Small intestine (tissue), 7 donors: Measurements from ENCODE around the gene CDC20B. TPM values are rescaled to one million over a fixed set of nuclear protein-coding genes. Genes with fewer than 3 reads are reported as not detected.
"Not testable (repeated sequence)": the region's sequence is repeated elsewhere in the genome, so short reads cannot be mapped to it uniquely, and the experiment has no call there.

Source experiments
- DNase-seq, 2 donors: peaks; one replicate each; pipeline versions ENCODE4 v3.0.0 to v3.0.0-alpha.2; 2013
- FAIRE-seq: peaks from 2 replicates; lab custom pipeline; 2012; peaks lifted over from hg19 to GRCh38; lab: Jason Lieb, UNC
- H3K27ac ChIP-seq, 3 donors: one replicate each; pipeline ENCODE4 v1.5.1; 2013; ENCODE audit warnings: low read length in 2 of 3, mild to moderate bottlenecking in 2 of 3, control low read depth in 1 of 3, inconsistent platforms in 1 of 3, low read depth in 1 of 3, moderate library complexity in 1 of 3
- H3K27me3 ChIP-seq, 3 donors: one replicate each; pipeline ENCODE4 v1.6.1; 2013; ENCODE audit warnings: low read length in 3 of 3, inconsistent platforms in 1 of 3; ENCODE audit not compliant: control insufficient read depth in 3 of 3, insufficient read depth in 3 of 3
- H3K36me3 ChIP-seq, 3 donors: one replicate each; pipeline ENCODE4 v1.6.1; 2013; ENCODE audit warnings: low read length in 3 of 3, inconsistent platforms in 1 of 3, low read depth in 1 of 3, mild to moderate bottlenecking in 1 of 3, moderate library complexity in 1 of 3; ENCODE audit not compliant: control insufficient read depth in 3 of 3, insufficient read depth in 2 of 3
- H3K4me1 ChIP-seq, 3 donors: one replicate each; pipeline ENCODE4 v1.6.1; 2013; ENCODE audit warnings: low read length in 2 of 3, inconsistent platforms in 1 of 3, low read depth in 1 of 3, mild to moderate bottlenecking in 1 of 3, moderate library complexity in 1 of 3; ENCODE audit not compliant: control insufficient read depth in 3 of 3, insufficient read depth in 2 of 3
- H3K4me3 ChIP-seq, 3 donors: one replicate each; pipeline ENCODE4 v1.5.1; 2013; ENCODE audit warnings: low read length in 3 of 3, control low read depth in 1 of 3, inconsistent platforms in 1 of 3, low read depth in 1 of 3, mild to moderate bottlenecking in 1 of 3, moderate library complexity in 1 of 3
- H3K9me3 ChIP-seq, 2 donors: one replicate each; pipeline ENCODE4 v1.6.1; 2013; ENCODE audit warnings: low read depth in 1 of 2, low read length in 1 of 2; ENCODE audit not compliant: control insufficient read depth in 2 of 2, insufficient read depth in 1 of 2
- WGBS, 3 donors: extraction: QIAGEN DNeasy Blood & Tissue Kit; methylation state at CpG; one replicate each; pipeline ENCODE4 v1.1.7; 2013; 5-methylcytosine and 5-hydroxymethylcytosine counted together
- polyA plus RNA-seq, 4 donors: library from polyadenylated mRNA; stranded (reverse) in 3 of 4; unstranded in 1 of 4; fragments of 200-250 nt in 3 of 4; fragments of 120-200 nt in 1 of 4; gene quantifications; one replicate each; pipeline versions ENCODE4 v1.2.1 to v1.2.3, GENCODE V29; 2013
- donor health status: healthy with polysubstance abuse.
- donor health status: control.
- donor health status: control.
- donor health status: Bipolar disorder and iron deficiency.
- donor health status: healthy.

CDC20B gene
- polyA plus RNA-seq, 4 donors = 0.04 TPM; not detected in 3

GRCh38 chr5:55104946-55105701 is 67.9 kb downstream of the CDC20B start:
- 69 to 80% (median 80%) methylated on average over 5 of the region's 5 CpGs for WGBS, 3 donors
- no peak for FAIRE-seq
- Histone ChIP-seq H3K9me3 (no peaks in the 10 kb centered on the region), H3K27me3 (peaks cover 0 to 2% (median 0%) of the 10 kb centered on the region in 3 donors), H3K36me3 (no peaks in the 10 kb centered on the region), H3K4me3 (peak overlapping the region in 1 of 3 donors; percentile 36), H3K4me1 (no peaks in the 10 kb centered on the region), H3K27ac (no peak overlapping the region)
- no peak for DNase-seq

DNA sequence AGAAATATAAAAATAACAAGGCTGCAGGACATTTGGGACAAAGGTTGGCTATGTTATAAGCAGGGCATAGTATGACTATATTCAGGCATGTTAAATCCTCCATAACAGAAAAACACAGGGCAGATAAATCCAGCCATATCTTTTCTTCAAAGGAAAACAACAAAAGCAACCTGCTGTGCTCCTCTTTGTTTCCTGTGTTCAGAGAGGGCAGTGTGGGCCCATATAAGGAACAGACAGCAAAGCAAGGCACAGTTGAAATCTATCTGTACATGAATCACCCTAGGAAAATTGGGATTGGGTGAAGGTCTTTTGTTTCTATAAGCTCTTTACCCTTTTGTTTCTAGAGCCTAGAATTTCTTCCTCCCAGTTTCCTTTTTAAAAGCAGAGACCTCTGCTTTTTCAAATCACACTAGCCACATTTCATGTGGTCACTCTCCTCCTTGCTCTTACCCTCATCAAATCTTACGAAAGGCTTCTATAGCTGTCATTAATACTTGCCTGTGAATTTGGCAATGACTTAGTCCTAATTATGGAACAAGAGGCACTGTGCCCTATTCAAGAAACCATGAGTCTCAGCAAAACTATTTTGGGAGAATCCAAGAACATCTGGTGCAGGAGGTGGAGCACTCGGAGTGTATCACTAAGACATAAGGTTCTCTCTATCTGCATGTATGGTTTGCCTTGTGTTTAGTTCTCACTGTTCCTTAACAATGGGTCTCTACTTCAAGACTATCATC is 68.8 kb downstream of the CDC20B start:
- 83 to 93% (median 85%) methylated on average over 2 of the region's 2 CpGs for WGBS, 3 donors
- Histone ChIP-seq H3K27ac (no peak overlapping the region), H3K36me3 (no peaks in the 10 kb centered on the region), H3K4me1 (no peaks in the 10 kb centered on the region), H3K9me3 (no peaks in the 10 kb centered on the region), H3K27me3 (peaks cover 0 to 2% (median 0%) of the 10 kb centered on the region in 3 donors), H3K4me3 (peak overlapping the region in 1 of 3 donors; percentile 36)
- FAIRE-seq (no peak), DNase-seq (no peak)

DNA sequence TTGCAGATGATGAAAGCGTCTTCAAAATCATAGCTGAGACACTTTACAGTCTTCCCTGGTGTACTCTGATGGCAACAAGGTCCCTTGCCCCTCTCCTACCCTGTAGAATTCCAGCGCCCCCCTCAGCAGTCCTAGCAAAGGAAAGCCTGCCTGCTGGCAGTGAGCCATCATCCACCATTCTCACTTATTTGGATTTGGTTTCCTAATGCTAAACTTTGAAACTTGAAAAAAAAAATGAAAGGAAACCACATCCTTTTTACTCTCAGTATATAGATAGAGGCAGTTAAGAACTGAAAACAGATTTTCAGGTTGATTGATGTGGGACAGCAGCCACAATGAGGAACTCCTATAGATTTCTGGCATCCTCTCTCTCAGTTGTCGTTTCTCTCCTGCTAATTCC is 70.6 kb downstream of the CDC20B start, which contains the start of gene GZMA:
Gene GZMA (plus strand): TSS at position 299 of the 400 bp plus-strand sequence. CDS start 37 bp downstream, at position 336.
- Histone ChIP-seq H3K4me3 (peak within 1 kb of the TSS in 1 of 3 donors; percentile 36), H3K4me1 (no peaks in the 10 kb centered on the region)
- peak in 1 of 2 donors; percentile 23 for DNase-seq

GRCh38 chr5:55101556-55102276 is 71.3 kb downstream of the CDC20B start:
- no peaks in the 10 kb centered on the region for H3K9me3 ChIP-seq
- H3K27ac ChIP-seq = peak overlapping the region in 2 of 3 donors; percentile 43 to 75
- H3K36me3 ChIP-seq = no peaks in the 10 kb centered on the region
- peak overlapping the region in 1 of 3 donors; percentile 17 for H3K4me3 ChIP-seq
- DNase-seq (peak in 1 of 2 donors; percentile 46), FAIRE-seq (no peak)
- no peaks in the 10 kb centered on the region for H3K4me1 ChIP-seq
- no peaks in the 10 kb centered on the region for H3K27me3 ChIP-seq
- 54 to 62% (median 56%) methylated on average over 5 of the region's 5 CpGs for WGBS, 3 donors

More for the DNA sequence above, 70.6 kb downstream of the CDC20B start, which contains the start of gene GZMA:
- H3K27ac ChIP-seq = peak within 1 kb of the TSS in 2 of 3 donors; percentile 43 to 75
- no peaks in the 10 kb centered on the region for H3K36me3 ChIP-seq
- no peaks in the 10 kb centered on the region for H3K9me3 ChIP-seq
- FAIRE-seq = no peak
- peaks cover 0 to 2% (median 0%) of the 10 kb centered on the region in 3 donors for H3K27me3 ChIP-seq
- WGBS, 3 donors = 51 to 61% (median 60%) methylated on average over 3 of the region's 3 CpGs

DNA sequence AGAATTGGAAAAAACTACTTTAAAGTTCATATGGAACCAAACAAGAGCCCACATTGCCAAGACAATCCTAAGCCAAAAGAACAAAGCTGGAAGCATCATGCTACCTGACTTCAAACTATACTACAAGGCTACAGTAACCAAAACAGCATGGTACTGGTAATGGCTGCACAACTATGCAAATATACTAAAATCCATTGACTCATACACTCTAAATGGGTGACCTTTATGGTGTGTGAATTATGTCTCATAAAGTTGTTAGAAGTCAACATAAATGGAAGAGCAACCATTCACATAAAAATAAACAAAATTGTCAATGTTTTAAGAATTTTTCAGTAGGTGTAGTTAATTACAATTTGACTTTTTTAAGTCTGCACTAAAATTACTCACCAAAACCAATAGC is 71.8 kb downstream of the CDC20B start:
- not testable (repeated sequence) for H3K4me1 ChIP-seq, H3K27me3 ChIP-seq, H3K4me3 ChIP-seq, H3K36me3 ChIP-seq, H3K27ac ChIP-seq, FAIRE-seq, DNase-seq, H3K9me3 ChIP-seq

DNA sequence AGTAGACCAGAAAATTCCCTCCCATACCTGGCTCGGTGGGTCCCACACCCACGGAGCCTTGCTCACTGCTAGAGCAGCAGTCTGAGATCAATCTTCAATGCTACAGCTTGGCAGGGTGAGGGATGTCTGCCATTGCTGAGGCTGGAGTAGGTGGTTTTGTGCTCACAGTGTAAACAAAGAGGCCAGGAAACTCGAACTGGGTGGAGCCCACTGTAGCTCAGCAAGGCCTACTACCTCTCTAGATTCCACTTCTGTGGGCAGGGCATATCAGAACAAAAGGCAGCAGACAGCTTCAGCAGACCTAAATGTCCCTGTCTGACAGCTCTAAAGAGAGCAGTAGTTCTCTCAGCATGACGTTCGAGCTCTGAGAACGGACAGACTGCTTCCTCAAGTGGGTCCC is 76.1 kb downstream of the CDC20B start:
- Histone ChIP-seq H3K4me3 (no peak overlapping the region), H3K4me1 (no peaks in the 10 kb centered on the region), H3K36me3 (no peaks in the 10 kb centered on the region), H3K27ac (peak overlapping the region in 1 of 3 donors; percentile 66), H3K27me3 (peaks cover 0 to 2% (median 0%) of the 10 kb centered on the region in 3 donors), H3K9me3 (no peaks in the 10 kb centered on the region)
- FAIRE-seq = no peak
- peak in 1 of 2 donors; percentile 25 for DNase-seq
- WGBS, 3 donors = 63 to 69% (median 66%) methylated on average over 6 of the region's 6 CpGs

DNA sequence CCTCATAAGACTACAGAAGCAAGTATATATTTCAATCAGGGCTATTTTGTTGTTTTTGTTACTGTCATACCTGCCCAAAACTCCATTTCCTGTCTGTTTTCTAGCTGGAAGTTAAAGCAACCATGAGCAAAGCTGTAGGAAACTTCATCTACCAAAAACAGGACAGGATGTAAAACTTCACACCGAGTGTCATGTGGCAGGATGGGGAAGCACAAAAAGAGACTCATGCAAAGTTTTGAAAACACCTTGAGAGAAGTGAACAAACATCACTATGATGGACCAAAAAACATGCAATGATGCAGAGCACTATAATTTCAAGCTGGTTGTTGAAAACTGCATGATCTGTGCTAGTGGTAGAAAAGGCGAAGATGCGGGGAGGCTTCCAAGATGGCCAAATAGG is 76.8 kb downstream of the CDC20B start:
- H3K27me3 ChIP-seq = peaks cover 0 to 3% (median 0%) of the 10 kb centered on the region in 3 donors
- H3K4me1 ChIP-seq = no peaks in the 10 kb centered on the region
- H3K9me3 ChIP-seq = no peaks in the 10 kb centered on the region
- DNase-seq = peak in 1 of 2 donors; percentile 31
- no peak for FAIRE-seq
- H3K36me3 ChIP-seq = no peaks in the 10 kb centered on the region
- H3K27ac ChIP-seq = peak overlapping the region in 2 of 3 donors; percentile 17 to 66
- no peak overlapping the region for H3K4me3 ChIP-seq
- 66 to 87% (median 74%) methylated on average over 3 of the region's 3 CpGs for WGBS, 3 donors

DNA sequence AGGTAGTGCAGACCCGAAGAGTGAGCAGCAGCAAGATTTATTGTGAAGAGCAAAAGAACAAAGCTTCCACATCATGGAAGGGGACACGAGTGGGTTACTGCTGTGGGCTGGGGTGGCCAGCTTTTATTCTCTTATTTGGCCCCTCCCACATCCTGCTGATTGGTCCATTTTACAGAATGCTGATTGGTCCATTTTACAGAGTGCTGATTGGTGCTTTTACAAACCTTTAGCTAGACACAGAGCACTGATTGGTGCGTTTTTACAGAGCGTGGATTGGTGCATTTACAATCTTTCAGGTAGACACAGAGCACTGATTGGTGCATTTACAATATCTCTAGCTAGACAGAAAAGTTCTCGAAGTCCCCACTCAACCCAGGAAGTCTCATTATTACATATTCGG is 82.0 kb downstream of the CDC20B start:
- WGBS, 3 donors = 79 to 88% (median 87%) methylated on average over 6 of the region's 6 CpGs
- FAIRE-seq, H3K4me3 ChIP-seq, H3K4me1 ChIP-seq, H3K27ac ChIP-seq, H3K36me3 ChIP-seq, H3K9me3 ChIP-seq, H3K27me3 ChIP-seq, DNase-seq: not testable (repeated sequence)
